Measurements from ENCODE around the gene RIMS1.

RIMS1 gene

GRCh38 chr6:72350296-72350881 lies 464.0 kb downstream of the RIMS1 start:
- no peak for DNase-seq (ENCODE audit: low spot score)

- peak; percentile 74 for DNase-seq (ENCODE audit: low spot score)
Measured at GRCh38 chr6:72363844-72364740, 477.7 kb downstream of the RIMS1 start.

- no peak for DNase-seq (ENCODE audit: low spot score)
Measured at GRCh38 chr6:72365773-72366172, 479.4 kb downstream of the RIMS1 start.

- no peak for DNase-seq (ENCODE audit: low spot score)
Measured at GRCh38 chr6:72367439-72367838, 481.1 kb downstream of the RIMS1 start.

- no peak for DNase-seq (ENCODE audit: low spot score)
Measured at GRCh38 chr6:72371473-72371872, 485.1 kb downstream of the RIMS1 start.

- no peak for DNase-seq (ENCODE audit: low spot score)
Measured at GRCh38 chr6:72374172-72374571, 487.8 kb downstream of the RIMS1 start.

- no peak for DNase-seq (ENCODE audit: low spot score)
Measured at GRCh38 chr6:72374857-72375256, 488.5 kb downstream of the RIMS1 start.

- peak; percentile 54 for DNase-seq (ENCODE audit: low spot score)
Measured at GRCh38 chr6:72376736-72377135, 490.4 kb downstream of the RIMS1 start.

- no peak for DNase-seq (ENCODE audit: low spot score)
Measured at GRCh38 chr6:72381076-72381475, 494.7 kb downstream of the RIMS1 start.

- no peak for DNase-seq (ENCODE audit: low spot score)
Measured at GRCh38 chr6:72382602-72383529, 496.5 kb downstream of the RIMS1 start.

- DNase-seq (ENCODE audit: low spot score): no peak
Measured at GRCh38 chr6:72386324-72386723, 500.0 kb downstream of the RIMS1 start.

- no peak for DNase-seq (ENCODE audit: low spot score)
Measured at GRCh38 chr6:72389698-72390097, 503.3 kb downstream of the RIMS1 start.

- DNase-seq (ENCODE audit: low spot score): no peak
Measured at GRCh38 chr6:72390548-72390947, 504.2 kb downstream of the RIMS1 start.

- DNase-seq (ENCODE audit: low spot score): no peak
Measured at GRCh38 chr6:72401865-72402264, 515.5 kb downstream of the RIMS1 start.

GRCh38 chr6:72403413-72403812 lies 517.1 kb downstream of the RIMS1 start:
- no peak for DNase-seq (ENCODE audit: low spot score)

- DNase-seq (ENCODE audit: low spot score): no peak
Measured at GRCh38 chr6:72406517-72406916, 520.2 kb downstream of the RIMS1 start.

- no peak for DNase-seq (ENCODE audit: low spot score)
Measured at GRCh38 chr6:72410769-72411168, 524.4 kb downstream of the RIMS1 start.

GRCh38 chr6:72411872-72412708 lies 525.7 kb downstream of the RIMS1 start:
- peak; percentile 75 for DNase-seq (ENCODE audit: low spot score)

GRCh38 chr6:72412709-72413044 lies 526.3 kb downstream of the RIMS1 start:
- DNase-seq (ENCODE audit: low spot score): no peak

GRCh38 chr6:72413884-72414283 lies 527.5 kb downstream of the RIMS1 start:
- DNase-seq (ENCODE audit: low spot score): no peak

GRCh38 chr6:72414657-72415056 lies 528.3 kb downstream of the RIMS1 start:
- no peak for DNase-seq (ENCODE audit: low spot score)

Measured in COLO829 (cell line).